Subcutaneous adipose tissue (tissue), 4 donors: ENCODE data around the gene SYTL1. TPM values are rescaled to one million over a fixed set of nuclear protein-coding genes. Genes with fewer than 3 reads are reported as not detected.

Experiments
- CTCF ChIP-seq: fragments of 450-650 bp; IDR thresholded peaks from one replicate; pipeline ENCODE4 v1.5.1; 2016; ENCODE audit warnings: low read depth, mild to moderate bottlenecking, control low read depth, antibody characterized with exemption, moderate library complexity
- total RNA-seq, 4 donors: library from RNA; depleted of rRNA; stranded (reverse); fragments of >200 nt; gene quantifications; one replicate each; pipeline ENCODE4 v1.1.0, GENCODE V29; 2016

Gene SYTL1
- total RNA-seq, 4 donors from 2014 or later, result 0.94 to 1.9 (median 1.1) TPM; not detected in 1

DNA sequence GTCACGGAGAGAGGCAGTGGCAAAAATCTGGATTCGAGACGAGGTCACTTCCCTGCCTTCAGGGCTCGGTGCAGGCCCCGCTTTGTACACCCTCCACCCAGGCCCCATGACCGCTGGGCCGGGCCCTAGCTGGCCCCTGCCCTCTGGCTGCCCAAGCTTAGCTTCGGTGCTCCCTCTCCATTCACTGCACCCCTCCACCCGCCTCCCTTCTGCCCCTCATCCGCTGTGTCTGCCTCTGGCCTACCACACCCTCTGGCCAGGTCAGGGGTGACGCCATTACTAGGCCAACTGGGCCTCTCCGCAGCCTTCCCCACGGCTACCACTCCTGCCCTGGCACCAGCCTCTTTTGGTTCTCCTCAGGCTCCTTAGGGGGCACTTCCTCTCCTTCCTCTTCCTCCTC is 41.8 kb downstream of the SYTL1 start:
- no peak for TF ChIP-seq CTCF

DNA sequence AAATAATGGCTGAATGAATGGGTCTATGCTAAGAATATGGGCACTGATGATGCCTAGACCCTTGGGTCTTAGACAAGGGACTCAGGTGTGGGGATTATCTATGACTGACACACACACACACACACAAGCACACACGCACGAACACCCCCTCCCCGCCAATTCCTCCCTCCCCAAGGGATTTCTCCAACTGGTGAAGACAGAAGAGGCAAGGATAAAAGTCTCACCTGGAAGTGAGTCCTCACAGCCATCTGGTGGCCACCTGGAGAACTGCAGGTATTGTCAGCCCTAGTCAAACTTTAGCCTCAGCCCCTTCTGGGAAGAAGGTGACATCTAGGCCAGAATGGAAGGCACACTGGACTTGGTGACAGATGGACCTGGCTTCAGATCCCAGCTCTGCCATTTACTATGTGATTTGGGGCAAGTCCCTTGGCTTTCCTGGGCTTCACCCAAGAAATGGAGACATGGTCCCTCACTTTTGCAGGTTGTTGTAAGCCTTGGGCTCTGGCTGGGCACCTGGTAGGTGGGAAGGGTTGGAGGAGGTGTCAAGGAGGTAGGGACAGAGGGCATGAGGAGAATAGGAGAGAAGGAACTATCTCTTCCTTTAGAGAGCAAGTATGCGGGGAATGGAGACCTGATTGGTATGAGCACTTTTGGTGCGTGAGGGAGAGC is 46.6 kb downstream of the SYTL1 start:
- TF ChIP-seq CTCF, result no peak

DNA sequence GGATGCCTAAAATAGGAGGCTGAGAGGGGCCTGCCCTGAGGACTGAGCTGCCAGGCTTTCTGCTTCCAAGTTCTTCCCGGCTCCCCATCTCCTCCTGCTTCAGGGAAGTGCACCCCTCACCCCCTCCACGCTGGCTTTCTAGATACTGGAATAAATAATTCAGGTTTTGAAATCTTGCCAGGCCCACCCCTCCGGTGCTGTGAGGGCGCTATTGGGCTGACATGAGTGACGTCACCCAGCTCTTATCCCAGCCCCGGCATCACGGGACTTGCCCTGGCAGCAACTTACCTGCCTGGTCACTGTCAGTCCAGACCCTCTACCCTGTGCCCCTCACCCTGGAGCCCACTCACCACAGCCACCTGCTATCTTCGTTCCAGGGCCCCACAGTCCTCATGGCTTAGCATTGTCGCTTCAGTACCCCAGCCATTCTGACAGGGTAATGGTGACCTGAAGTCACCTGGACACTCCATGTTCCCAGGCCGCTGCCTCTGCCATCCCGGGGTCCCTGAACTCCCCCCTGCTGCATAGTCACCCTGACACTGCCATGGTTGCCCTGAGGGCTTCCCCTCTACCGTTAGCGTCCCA is 49.8 kb downstream of the SYTL1 start:
- TF ChIP-seq CTCF, result no peak

GRCh38 chr1:27392096-27392777 is 50.4 kb downstream of the SYTL1 start, which contains the start of gene GPR3:
Gene GPR3, plus strand, starts transcription at chr1:27392622. Its CDS starts 1,177 bp downstream, at chr1:27393799.
- no peak for TF ChIP-seq CTCF

DNA sequence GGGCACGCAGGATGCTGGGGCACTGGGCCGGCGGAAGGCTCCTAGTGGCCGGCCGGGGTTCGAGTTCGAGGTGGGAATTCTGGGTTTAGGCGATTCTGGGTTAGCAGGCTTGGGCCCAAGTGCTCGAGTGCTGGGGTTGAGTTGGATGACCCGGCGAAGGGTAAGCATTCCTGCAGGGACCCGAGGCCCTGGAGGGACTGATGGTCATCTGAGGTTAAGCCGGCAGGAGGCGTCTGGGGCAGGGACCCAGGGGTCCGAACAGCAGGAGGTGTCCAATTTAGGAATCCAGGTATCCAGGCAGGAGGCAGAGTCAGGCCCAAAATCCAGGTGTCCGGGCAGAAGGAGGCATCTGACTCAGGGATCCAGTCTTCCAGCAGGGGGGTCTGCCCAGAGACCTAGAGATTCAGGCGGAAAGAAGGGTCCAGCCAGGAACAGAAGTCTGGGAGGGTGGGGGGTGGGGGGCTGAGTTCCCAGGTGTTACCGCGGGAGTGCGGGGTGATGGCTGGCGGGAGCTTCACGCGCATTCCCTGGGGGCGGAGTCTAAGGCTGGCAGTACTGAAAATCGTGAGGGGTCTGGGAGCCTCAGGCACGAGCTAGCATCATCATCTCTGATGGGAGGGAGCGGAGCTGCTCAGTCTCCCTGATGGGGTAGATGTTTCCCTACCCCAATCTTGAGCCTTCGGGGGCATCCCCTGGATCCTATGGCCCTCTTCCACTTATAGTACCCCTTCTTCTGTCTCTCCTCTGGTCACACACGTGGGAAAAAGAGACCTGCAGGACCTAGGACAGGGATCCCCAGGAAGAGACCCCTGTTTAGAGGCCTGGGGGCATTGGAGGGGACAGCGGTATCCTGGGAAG is 51.2 kb downstream of the SYTL1 start:
- TF ChIP-seq CTCF, result no peak

DNA sequence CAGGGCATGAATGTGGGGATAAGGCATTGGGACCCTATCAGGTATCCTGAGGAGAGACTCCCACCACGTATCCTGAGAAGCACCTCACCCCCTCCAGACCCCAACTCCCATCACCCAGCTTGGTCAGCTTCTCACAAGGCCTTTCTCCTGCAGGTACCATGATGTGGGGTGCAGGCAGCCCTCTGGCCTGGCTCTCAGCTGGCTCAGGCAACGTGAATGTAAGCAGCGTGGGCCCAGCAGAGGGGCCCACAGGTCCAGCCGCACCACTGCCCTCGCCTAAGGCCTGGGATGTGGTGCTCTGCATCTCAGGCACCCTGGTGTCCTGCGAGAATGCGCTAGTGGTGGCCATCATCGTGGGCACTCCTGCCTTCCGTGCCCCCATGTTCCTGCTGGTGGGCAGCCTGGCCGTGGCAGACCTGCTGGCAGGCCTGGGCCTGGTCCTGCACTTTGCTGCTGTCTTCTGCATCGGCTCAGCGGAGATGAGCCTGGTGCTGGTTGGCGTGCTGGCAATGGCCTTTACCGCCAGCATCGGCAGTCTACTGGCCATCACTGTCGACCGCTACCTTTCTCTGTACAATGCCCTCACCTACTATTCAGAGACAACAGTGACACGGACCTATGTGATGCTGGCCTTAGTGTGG is 51.9 kb downstream of the SYTL1 start:
- TF ChIP-seq CTCF, result no peak
